Left ventricle myocardium inferior (tissue), 1 donor: ENCODE data around the gene ARHGAP10. TPM values are rescaled to one million over a fixed set of nuclear protein-coding genes. Genes with fewer than 3 reads are reported as not detected.
A peak's percentile ranks its signal among the peaks of the same experiment; 100 is the strongest.

Source experiments
- DNase-seq: peaks from one replicate; pipeline ENCODE4 v3.0.0-alpha.2; 2020
- H3K27ac ChIP-seq: fragments of 200-600 bp; replicated peaks from 2 replicates; pipeline ENCODE4 v1.8.0; 2021
- H3K27me3 ChIP-seq: fragments of 200-600 bp; 2 replicates; pipeline ENCODE4 v1.8.0; 2021; ENCODE audit warnings: low read depth
- H3K36me3 ChIP-seq: fragments of 200-600 bp; 2 replicates; pipeline ENCODE4 v1.8.0; 2021
- H3K4me1 ChIP-seq: fragments of 200-600 bp; 2 replicates; pipeline ENCODE4 v1.8.0; 2021
- H3K4me3 ChIP-seq: fragments of 200-600 bp; 2 replicates; pipeline ENCODE4 v1.8.0; 2021; ENCODE audit warnings: mild to moderate bottlenecking, moderate library complexity
- H3K9me3 ChIP-seq: fragments of 200-600 bp; replicated peaks from 2 replicates; pipeline ENCODE4 v1.8.0; 2021
- intact Hi-C: fragments of 100-400 bp; cut with micrococcal nuclease; formaldehyde crosslinking; loops from one replicate; pipeline ENCODE4 v1.11.0; 2022
- total RNA-seq: library from RNA; stranded (reverse); fragmentation: NEBNext Ultra II Directional; extraction: Animal tissue kit (Norgen Biotek cat#: 25700); gene quantifications from one replicate; pipeline ENCODE4 v1.2.1, GENCODE V29; 2021
- TF ChIP-seq, protein P1 (sequence below): fragments of 200-600 bp; IDR thresholded peaks from 2 replicates; pipeline ENCODE4 v1.8.0; 2021; ENCODE audit warnings: antibody characterized with exemption, mild to moderate bottlenecking, borderline replicate concordance
- donor health status: DM: no; HTN: yes; CAD: no; lungs with severe emphysema.

ARHGAP10 gene
- total RNA-seq, 1 donor from 2014 or later: 59.7 TPM

DNA sequence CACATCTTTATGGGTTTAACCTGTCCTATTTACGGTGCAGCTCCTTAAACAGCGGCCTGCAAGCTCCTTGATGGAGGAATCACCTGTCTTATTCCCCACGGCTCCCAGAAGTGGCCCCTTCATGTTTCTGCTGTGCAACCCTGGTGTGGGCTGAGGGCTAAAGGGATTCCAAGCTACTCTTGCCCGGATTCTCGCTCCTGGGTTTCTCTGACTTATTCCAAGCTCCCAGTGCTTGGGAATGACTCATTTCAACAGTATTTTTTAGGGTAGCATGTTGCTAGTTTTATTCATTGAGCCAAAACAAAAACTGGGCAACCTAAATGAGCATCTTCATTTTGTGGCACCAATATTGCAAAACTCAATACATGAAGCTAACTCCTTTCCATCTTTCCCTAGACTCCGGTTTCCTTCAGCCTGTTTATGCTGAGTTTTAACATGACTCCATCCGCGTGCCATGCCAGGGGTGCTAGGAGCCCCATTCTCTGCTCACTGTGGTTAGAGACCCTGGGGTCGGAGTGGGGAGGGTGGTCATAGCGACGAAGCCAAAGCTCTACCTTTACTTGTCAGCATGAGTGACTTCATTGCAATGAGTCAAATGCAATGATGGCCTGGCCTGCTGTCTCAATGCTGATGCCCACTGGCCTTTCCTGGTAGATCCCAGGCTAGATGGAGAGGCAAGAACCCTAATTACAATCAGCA, 360.6 kb downstream of the ARHGAP10 start:
- TF ChIP-seq, protein P1, sequence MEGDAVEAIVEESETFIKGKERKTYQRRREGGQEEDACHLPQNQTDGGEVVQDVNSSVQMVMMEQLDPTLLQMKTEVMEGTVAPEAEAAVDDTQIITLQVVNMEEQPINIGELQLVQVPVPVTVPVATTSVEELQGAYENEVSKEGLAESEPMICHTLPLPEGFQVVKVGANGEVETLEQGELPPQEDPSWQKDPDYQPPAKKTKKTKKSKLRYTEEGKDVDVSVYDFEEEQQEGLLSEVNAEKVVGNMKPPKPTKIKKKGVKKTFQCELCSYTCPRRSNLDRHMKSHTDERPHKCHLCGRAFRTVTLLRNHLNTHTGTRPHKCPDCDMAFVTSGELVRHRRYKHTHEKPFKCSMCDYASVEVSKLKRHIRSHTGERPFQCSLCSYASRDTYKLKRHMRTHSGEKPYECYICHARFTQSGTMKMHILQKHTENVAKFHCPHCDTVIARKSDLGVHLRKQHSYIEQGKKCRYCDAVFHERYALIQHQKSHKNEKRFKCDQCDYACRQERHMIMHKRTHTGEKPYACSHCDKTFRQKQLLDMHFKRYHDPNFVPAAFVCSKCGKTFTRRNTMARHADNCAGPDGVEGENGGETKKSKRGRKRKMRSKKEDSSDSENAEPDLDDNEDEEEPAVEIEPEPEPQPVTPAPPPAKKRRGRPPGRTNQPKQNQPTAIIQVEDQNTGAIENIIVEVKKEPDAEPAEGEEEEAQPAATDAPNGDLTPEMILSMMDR: no peak
- Histone ChIP-seq H3K27me3 (no peaks in the 10 kb centered on the region), H3K4me1 (peaks cover 49% of the 10 kb centered on the region), H3K9me3 (no peaks in the 10 kb centered on the region), H3K4me3 (no peak overlapping the region), H3K36me3 (peaks cover 3% of the 10 kb centered on the region), H3K27ac (peak overlapping the region; percentile 8)
- no peak for DNase-seq
- intact Hi-C loops: no loop called here

DNA sequence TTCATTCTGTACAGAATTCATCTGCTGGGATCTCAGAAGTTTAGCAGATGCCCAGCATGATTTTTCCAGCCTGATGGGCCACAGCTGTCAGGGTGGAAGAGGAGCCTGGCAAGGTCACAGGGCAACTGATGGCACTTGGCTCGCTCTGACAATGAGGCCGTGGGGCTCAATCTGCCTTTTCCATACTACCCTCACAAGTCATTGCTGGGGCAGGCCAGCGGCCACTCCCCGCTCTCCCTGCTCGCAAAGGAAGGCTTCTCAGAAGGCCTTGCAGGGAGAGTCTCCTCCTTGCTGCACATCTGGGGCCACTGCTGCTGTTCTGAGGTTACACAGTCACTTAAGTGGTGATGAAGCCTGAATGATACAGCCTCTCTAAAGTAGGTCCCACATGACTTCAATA, 361.2 kb downstream of the ARHGAP10 start:
- TF ChIP-seq, protein P1: no peak
- H3K36me3 ChIP-seq: peaks cover 3% of the 10 kb centered on the region
- no peak for DNase-seq
- no peaks in the 10 kb centered on the region for H3K27me3 ChIP-seq
- H3K4me3 ChIP-seq: no peak overlapping the region
- intact Hi-C loops: no loop called here
- peaks cover 49% of the 10 kb centered on the region for H3K4me1 ChIP-seq
- H3K27ac ChIP-seq: peak overlapping the region; percentile 28
- no peaks in the 10 kb centered on the region for H3K9me3 ChIP-seq

DNA sequence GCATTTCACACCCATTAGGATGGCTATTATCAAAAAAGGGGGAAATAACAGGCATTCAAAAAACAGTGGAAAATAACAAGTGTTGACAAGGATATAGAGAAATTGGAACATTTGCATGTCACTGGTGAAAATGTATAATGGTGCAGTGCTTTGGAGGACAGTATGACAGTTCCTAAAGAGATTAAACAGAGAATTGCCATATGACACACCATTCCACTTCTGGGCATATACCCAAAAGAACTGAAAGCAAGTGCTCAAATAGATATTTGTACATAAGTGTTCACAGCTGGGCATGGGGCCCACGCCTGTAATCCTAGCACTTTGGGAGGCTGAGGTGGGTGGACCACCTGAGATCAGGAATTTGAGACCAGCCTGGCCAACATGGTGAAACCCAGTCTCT, 362.3 kb downstream of the ARHGAP10 start:
- peaks cover 54% of the 10 kb centered on the region for H3K4me1 ChIP-seq
- intact Hi-C loops: no loop called here

DNA sequence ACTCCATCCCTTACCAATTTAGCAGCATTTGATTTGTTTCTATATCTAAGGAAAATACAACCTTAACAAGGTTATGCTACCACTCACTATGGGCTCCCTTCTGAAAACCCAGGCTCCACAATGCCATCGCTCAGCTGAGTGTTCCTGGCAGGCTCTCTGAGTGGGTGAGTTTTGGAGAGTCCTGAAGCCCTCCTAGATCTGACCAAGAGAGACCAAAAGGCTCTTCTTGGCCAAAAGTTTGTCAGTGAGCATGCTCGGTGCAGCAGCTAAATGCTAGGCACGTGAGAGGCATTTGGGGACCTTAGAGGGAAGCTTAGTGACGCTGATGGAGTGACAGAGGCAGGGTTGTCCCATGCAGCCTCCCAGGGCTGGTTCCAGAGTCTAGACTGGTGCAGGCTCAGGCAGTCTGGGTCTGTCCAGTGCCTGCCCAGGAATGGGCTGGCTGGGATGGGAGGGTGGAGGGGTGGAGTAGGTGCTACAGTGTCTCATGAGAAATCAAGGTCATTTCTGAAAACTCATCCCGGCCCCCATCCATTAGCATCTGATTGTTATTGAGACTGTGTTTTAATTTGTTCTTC, 363.5 kb downstream of the ARHGAP10 start:
- Histone ChIP-seq H3K4me3 (no peak overlapping the region), H3K4me1 (peaks cover 54% of the 10 kb centered on the region), H3K27me3 (no peaks in the 10 kb centered on the region), H3K9me3 (no peaks in the 10 kb centered on the region), H3K36me3 (no peaks in the 10 kb centered on the region), H3K27ac (peak overlapping the region; percentile 28)
- TF ChIP-seq, protein P1: no peak
- intact Hi-C loops: no loop called here
- DNase-seq: no peak

More for the DNA sequence above, 362.3 kb downstream of the ARHGAP10 start:
- no peak for DNase-seq
- no peaks in the 10 kb centered on the region for H3K27me3 ChIP-seq
- no peaks in the 10 kb centered on the region for H3K36me3 ChIP-seq
- H3K9me3 ChIP-seq: no peaks in the 10 kb centered on the region
- peak overlapping the region; percentile 28 for H3K27ac ChIP-seq
- no peak overlapping the region for H3K4me3 ChIP-seq
- TF ChIP-seq, protein P1: no peak

DNA sequence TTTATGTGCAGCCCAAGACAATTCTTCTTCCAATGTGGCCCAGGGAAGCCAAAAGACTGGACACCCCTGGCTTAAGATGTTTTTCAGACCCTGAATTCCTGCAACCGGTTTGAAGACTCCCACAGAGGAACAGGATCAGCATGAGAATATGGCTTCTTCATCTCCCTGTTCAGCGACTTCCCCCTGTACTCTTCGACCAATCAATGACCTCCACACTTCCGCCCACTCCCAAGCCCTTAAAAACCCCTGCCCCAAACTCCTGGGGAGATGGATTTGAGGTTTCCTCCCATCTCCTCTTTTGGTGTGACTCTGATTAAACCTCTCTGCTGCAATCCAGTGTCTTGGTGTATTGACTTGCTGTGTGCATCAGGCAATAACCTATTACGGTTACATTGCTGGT, 365.9 kb downstream of the ARHGAP10 start:
- TF ChIP-seq, protein P1: no peak
- no peaks in the 10 kb centered on the region for H3K36me3 ChIP-seq
- intact Hi-C loops: no loop called here
- H3K4me3 ChIP-seq: no peak overlapping the region
- no peaks in the 10 kb centered on the region for H3K9me3 ChIP-seq
- no peak overlapping the region for H3K27ac ChIP-seq
- H3K27me3 ChIP-seq: no peaks in the 10 kb centered on the region
- peaks cover 34% of the 10 kb centered on the region for H3K4me1 ChIP-seq
- DNase-seq: no peak
